ENCODE results near the gene HTR5A. TPM values are rescaled to one million over a fixed set of nuclear protein-coding genes. Genes with fewer than 3 reads are reported as not detected.

The HTR5A gene
- total RNA-seq, 2 donors from 2014 or later, result not detected

DNA sequence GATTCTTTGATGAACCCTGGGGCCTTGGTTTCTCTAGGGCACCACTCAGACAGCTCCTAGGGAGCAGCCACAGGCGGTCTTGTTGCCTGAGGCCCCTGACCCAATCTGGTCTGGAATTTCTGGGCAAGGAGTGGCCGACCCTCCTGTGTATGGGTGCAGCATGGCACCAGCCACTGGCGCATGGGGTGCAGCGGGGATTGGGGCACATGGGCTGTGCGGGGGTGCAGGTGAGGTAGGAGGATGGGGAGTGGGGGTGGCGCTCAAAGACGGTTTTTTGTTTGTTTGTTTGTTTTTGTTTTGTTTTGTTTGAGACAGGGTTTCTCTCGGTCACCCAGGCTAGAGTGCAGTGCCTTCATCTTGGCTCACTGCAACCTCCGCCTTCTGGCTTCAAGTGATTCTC lies 62.3 kb downstream of the HTR5A start:
- intact Hi-C loops (cut with DNase I), result no loop called here
- Histone ChIP-seq H3K36me3 (no peaks in the 10 kb centered on the region), H3K9me3 (no peaks in the 10 kb centered on the region), H3K27me3 (no peaks in the 10 kb centered on the region), H3K9ac (ENCODE audit: low read depth in 2 of 2, low read length in 2 of 2) (no peak overlapping the region), H3K27ac (no peak overlapping the region), H3K4me1 (no peaks in the 10 kb centered on the region), H3K4me3 (no peak overlapping the region)
- DNase-seq, result no peak
- TF ChIP-seq, protein P1, sequence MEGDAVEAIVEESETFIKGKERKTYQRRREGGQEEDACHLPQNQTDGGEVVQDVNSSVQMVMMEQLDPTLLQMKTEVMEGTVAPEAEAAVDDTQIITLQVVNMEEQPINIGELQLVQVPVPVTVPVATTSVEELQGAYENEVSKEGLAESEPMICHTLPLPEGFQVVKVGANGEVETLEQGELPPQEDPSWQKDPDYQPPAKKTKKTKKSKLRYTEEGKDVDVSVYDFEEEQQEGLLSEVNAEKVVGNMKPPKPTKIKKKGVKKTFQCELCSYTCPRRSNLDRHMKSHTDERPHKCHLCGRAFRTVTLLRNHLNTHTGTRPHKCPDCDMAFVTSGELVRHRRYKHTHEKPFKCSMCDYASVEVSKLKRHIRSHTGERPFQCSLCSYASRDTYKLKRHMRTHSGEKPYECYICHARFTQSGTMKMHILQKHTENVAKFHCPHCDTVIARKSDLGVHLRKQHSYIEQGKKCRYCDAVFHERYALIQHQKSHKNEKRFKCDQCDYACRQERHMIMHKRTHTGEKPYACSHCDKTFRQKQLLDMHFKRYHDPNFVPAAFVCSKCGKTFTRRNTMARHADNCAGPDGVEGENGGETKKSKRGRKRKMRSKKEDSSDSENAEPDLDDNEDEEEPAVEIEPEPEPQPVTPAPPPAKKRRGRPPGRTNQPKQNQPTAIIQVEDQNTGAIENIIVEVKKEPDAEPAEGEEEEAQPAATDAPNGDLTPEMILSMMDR (IDR thresholded peaks at IDR 0.05), result no peak

- Histone ChIP-seq H3K9ac (ENCODE audit: low read depth in 2 of 2, low read length in 2 of 2) (no peak overlapping the region), H3K4me1 (no peaks in the 10 kb centered on the region), H3K27ac (no peak overlapping the region), H3K27me3 (no peaks in the 10 kb centered on the region), H3K36me3 (no peaks in the 10 kb centered on the region), H3K4me3 (no peak overlapping the region), H3K9me3 (no peaks in the 10 kb centered on the region)
- TF ChIP-seq, protein P1 (IDR thresholded peaks at IDR 0.05), result no peak
- intact Hi-C loops (cut with DNase I), result no loop called here
- DNase-seq, result no peak
Measured at GRCh38 chr7:155136619-155137243, 66.6 kb downstream of the HTR5A start.

Other genes starting within 250 kb of the HTR5A start
- 10 to 100 TPM; 11.2 to 20.4 TPM for gene PAXIP1, start 67.2 kb upstream of the HTR5A start, total RNA-seq
- gene INSIG1, start 227.6 kb downstream of the HTR5A start, total RNA-seq, result 100 to 1,000 TPM in 1 of 2 donors, 10 to 100 TPM in 1; 72.1 to 232 TPM

Measured in colonic mucosa (tissue), 4 donors.